Cardiac muscle cell (in vitro differentiated cells and primary cell): ENCODE data around the gene LANCL3. TPM values are rescaled to one million over a fixed set of nuclear protein-coding genes. Genes with fewer than 3 reads are reported as not detected.

Experiments
- DNase-seq, 2 donors: peaks; one replicate each; pipeline versions ENCODE4 v3.0.0 to v3.0.0-alpha.2; 2010 to 2017; ENCODE audit warnings: low read depth in 1 of 2, low spot score in 1 of 2
- H3K27ac ChIP-seq: fragments of 200-600 bp; sonication (generic); 2 replicates; pipeline ENCODE4 v1.5.1; 2016
- H3K27me3 ChIP-seq: fragments of 200-600 bp; sonication (generic); 2 replicates; pipeline ENCODE4 v1.6.0; 2016; ENCODE audit warnings: control low read depth
- H3K36me3 ChIP-seq: fragments of 200-600 bp; sonication (generic); 2 replicates; pipeline ENCODE4 v1.5.1; 2016; ENCODE audit warnings: control low read depth
- H3K4me1 ChIP-seq: fragments of 200-600 bp; sonication (generic); 2 replicates; pipeline ENCODE4 v1.8.1; 2017; ENCODE audit warnings: low read depth, mild to moderate bottlenecking, mixed run types
- H3K4me3 ChIP-seq: fragments of 200-600 bp; sonication (generic); 2 replicates; pipeline ENCODE4 v1.5.1; 2016; ENCODE audit warnings: mild to moderate bottlenecking
- H3K9me3 ChIP-seq: fragments of 200-600 bp; sonication (generic); 2 replicates; pipeline ENCODE4 v1.5.1; 2017; ENCODE audit warnings: low read depth, mild to moderate bottlenecking, control low read depth
- CTCF ChIP-seq: IDR thresholded peaks from 2 replicates; pipeline ENCODE4 v1.5.1; 2012; ENCODE audit warnings: low read depth, mild to moderate bottlenecking, low read length
- polyA plus RNA-seq: library from polyadenylated mRNA; unstranded; fragments of >200 nt; fragmentation: Nextera tagmentation; extraction: Ambion mirVana; gene quantifications from 2 replicates; pipeline ENCODE4 v1.2.1, GENCODE V29; 2016
- total RNA-seq: library from RNA; depleted of rRNA; stranded (reverse); fragments of >200 nt; gene quantifications from 2 replicates; pipeline ENCODE4 v1.2.3, GENCODE V29; 2016

Gene LANCL3
- total and polyA plus RNA-seq, 2 experiments from 2014 or later: 0.33 TPM; not detected in 1

DNA sequence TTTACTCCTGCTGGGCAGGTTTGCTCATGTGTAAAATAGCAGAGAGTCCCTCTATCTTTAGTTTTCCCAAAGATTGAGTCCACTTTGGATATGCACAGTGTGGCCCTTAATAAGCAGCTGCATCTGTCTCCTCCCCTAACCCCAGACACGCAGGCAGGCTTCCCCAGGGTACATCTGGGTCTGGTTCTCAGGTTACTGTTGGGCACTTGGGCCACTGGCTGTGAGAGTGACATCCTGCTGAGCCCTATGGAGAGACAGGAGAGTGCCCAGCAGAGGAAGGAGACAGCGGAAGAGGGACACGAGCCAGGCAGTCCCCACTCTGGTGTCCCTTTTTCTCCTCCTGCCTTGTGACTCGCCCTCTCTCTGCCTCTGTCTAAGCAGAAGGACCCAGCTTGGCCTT, 130.1 kb downstream of the LANCL3 start:
- H3K27me3 ChIP-seq: no peaks in the 10 kb centered on the region
- peak in 1 of 2 donors; percentile 49 for DNase-seq
- no peaks in the 10 kb centered on the region for H3K9me3 ChIP-seq
- TF ChIP-seq CTCF: no peak
- no peaks in the 10 kb centered on the region for H3K4me1 ChIP-seq
- H3K4me3 ChIP-seq: no peak overlapping the region
- H3K27ac ChIP-seq: no peak overlapping the region
- no peaks in the 10 kb centered on the region for H3K36me3 ChIP-seq

GRCh38 chrX:37711991-37712390, 140.5 kb downstream of the LANCL3 start:
- Histone ChIP-seq H3K4me3 (no peak overlapping the region), H3K36me3 (no peaks in the 10 kb centered on the region), H3K4me1 (no peaks in the 10 kb centered on the region), H3K27me3 (no peaks in the 10 kb centered on the region), H3K9me3 (no peaks in the 10 kb centered on the region), H3K27ac (no peak overlapping the region)
- no peak for TF ChIP-seq CTCF
- no peak for DNase-seq

DNA sequence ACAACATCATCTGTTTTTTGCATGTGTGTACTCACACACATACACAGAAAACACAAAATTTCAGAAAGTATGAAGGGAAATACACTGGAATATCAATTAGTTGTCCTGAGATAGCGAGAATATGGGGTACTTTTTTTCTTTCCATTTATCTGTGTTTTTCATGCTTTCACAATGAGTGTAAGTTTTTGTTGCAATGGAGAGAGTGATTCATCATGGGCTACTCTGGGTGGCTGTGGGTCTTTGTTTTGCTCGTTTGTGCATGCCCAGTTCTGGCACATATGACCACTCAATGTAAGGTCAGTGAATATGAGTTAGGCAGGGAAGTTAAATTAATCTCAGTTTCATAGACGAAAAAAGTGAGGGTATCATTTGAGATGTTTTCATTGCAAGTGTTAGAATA, 141.0 kb downstream of the LANCL3 start:
- H3K4me1 ChIP-seq: no peaks in the 10 kb centered on the region
- peak in 1 of 2 donors; percentile 55 for DNase-seq
- H3K9me3 ChIP-seq: no peaks in the 10 kb centered on the region
- H3K27me3 ChIP-seq: no peaks in the 10 kb centered on the region
- no peaks in the 10 kb centered on the region for H3K36me3 ChIP-seq
- TF ChIP-seq CTCF: no peak
- no peak overlapping the region for H3K27ac ChIP-seq
- no peak overlapping the region for H3K4me3 ChIP-seq

- Histone ChIP-seq H3K36me3 (no peaks in the 10 kb centered on the region), H3K9me3 (no peaks in the 10 kb centered on the region), H3K4me3 (no peak overlapping the region), H3K4me1 (no peaks in the 10 kb centered on the region), H3K27me3 (no peaks in the 10 kb centered on the region), H3K27ac (no peak overlapping the region)
- no peak for TF ChIP-seq CTCF
- no peak for DNase-seq
Observed at GRCh38 chrX:37714479-37714878, 143.0 kb downstream of the LANCL3 start.

DNA sequence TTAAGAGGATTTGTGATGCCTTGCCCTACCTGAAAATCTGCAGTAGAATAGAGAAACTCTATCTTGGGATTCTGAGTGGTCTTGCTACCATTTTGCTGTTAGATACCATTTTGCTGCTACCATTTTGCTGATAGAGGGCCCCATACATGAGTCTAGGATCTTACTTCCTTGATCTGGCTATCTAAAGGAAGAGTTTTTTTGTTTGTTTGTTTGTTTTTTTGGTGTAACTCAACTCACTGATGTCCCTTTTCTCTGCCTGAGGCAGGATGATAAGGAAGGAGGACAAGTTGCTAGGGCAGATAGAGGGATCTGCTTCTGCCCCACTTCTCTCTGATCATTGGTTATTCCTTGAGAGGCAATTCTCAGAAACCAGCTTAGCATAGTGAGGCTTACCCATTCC, 145.1 kb downstream of the LANCL3 start:
- H3K36me3 ChIP-seq: no peaks in the 10 kb centered on the region
- no peaks in the 10 kb centered on the region for H3K27me3 ChIP-seq
- TF ChIP-seq CTCF: no peak
- H3K9me3 ChIP-seq: no peaks in the 10 kb centered on the region
- DNase-seq: no peak
- H3K4me3 ChIP-seq: no peak overlapping the region
- H3K27ac ChIP-seq: no peak overlapping the region
- H3K4me1 ChIP-seq: no peaks in the 10 kb centered on the region

DNA sequence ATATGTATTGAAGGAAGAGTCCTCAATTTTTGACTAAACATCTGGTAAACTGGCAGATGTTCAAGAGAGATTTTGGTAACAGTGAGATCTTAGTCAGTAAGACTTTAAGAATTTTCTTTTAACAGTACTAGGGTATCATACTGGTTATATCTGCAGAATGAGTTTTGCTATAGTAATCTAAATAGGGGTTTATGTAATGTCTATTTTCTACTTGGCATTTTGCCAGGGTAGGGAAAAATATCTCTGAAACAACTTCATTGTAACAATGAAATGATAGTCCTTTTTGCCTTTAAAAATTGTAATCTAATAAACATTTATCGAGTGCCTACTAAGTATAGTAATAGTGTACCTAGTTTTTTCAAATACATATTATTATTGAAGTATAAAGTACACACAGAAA, 146.2 kb downstream of the LANCL3 start:
- H3K27ac ChIP-seq: no peak overlapping the region
- no peak for DNase-seq
- no peaks in the 10 kb centered on the region for H3K9me3 ChIP-seq
- H3K36me3 ChIP-seq: no peaks in the 10 kb centered on the region
- H3K4me3 ChIP-seq: no peak overlapping the region
- no peaks in the 10 kb centered on the region for H3K27me3 ChIP-seq
- no peak for TF ChIP-seq CTCF
- peaks cover 5% of the 10 kb centered on the region for H3K4me1 ChIP-seq
